A375 (cell line): ENCODE results near the gene GPR52. TPM values are rescaled to one million over a fixed set of nuclear protein-coding genes. Genes with fewer than 3 reads are reported as not detected.

Experiments
- total RNA-seq: library from RNA; depleted of rRNA; stranded (reverse); fragments of >200 nt; shearing (Covaris generic); gene quantifications from 2 replicates; pipeline ENCODE4 v1.2.3, GENCODE V29; 2014; rRNA removed

Gene GPR52, protein sequence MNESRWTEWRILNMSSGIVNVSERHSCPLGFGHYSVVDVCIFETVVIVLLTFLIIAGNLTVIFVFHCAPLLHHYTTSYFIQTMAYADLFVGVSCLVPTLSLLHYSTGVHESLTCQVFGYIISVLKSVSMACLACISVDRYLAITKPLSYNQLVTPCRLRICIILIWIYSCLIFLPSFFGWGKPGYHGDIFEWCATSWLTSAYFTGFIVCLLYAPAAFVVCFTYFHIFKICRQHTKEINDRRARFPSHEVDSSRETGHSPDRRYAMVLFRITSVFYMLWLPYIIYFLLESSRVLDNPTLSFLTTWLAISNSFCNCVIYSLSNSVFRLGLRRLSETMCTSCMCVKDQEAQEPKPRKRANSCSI
- 2.3 TPM in 1 of 2 replicates, not detected in the other for total RNA-seq

DNA sequence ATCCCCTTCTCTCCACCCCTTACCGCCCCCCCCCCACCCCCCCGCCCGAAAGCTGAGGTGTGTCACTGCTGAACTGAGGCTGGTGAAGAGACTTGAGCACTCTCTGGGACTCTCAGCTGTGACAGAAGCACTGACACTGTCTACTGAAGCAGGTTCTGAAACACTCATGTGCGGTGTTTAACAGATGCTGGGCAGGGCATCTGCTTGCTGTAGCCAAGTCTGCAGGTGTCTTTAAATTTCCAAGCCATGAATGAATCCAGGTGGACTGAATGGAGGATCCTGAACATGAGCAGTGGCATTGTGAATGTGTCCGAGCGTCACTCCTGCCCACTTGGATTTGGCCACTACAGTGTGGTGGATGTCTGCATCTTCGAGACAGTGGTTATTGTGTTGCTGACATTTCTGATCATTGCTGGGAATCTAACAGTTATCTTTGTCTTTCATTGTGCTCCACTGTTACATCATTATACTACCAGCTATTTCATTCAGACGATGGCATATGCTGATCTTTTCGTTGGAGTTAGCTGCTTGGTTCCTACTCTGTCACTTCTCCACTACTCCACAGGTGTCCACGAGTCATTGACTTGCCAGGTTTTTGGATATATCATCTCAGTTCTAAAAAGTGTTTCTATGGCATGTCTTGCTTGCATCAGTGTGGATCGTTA, at the start of gene GPR52:
TSS of gene GPR52 (plus strand) at position 99 of the 665 bp plus-strand sequence. CDS start at position 247, 148 bp downstream.

